Esophagus squamous epithelium (tissue), 4 donors: ENCODE results near the gene PDCD6IP.

Source experiments
- CTCF ChIP-seq, 6 experiments: fragments of 450-650 bp in 4 of 6; fragments of 200-600 bp in 2 of 6; sonication (generic) in 2 of 6; IDR thresholded peaks; one replicate each; pipeline ENCODE4 v1.5.1; 2016 to 2019; ENCODE audit warnings: antibody characterized with exemption in 6 of 6, mild to moderate bottlenecking in 4 of 6, moderate library complexity in 4 of 6
- POLR2A ChIP-seq, 4 donors: fragments of 450-650 bp; IDR thresholded peaks; one replicate each; pipeline ENCODE4 v1.6.1; 2017; ENCODE audit warnings: antibody characterized with exemption in 4 of 4, mild to moderate bottlenecking in 4 of 4, moderate library complexity in 3 of 4

DNA sequence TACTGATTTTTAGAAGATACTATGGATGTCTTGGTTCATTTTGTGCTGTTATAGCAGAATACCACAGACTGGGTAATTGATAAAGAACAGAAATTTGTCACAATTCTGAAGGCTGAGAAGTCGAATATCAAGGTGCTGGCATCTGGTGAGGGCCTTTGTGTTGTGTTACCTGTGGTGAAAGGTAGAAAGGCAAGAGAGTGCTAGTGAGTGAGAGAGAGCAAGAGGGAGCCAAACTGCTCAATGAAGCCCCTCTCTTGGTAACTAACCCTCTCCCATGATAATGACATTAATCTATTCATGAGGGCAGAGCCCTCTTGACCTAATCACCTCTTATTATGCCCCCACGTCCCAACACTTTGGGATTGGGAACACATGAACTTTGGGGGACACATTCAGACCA is 31.3 kb downstream of the PDCD6IP start:
- TF ChIP-seq CTCF (IDR thresholded peaks at IDR 0.05) (no peak), POLR2A (IDR thresholded peaks at IDR 0.05) (no peak)
